Measurements from ENCODE around the gene FADS2. TPM values are rescaled to one million over a fixed set of nuclear protein-coding genes. Genes with fewer than 3 reads are reported as not detected.

FADS2 gene
- total and polyA plus RNA-seq, 9 of the 15 experiments (the other 6 are each of a cell fraction or from before 2014, with no cell fraction given) = 2.9 to 42.8 (median 16.2) TPM

DNA sequence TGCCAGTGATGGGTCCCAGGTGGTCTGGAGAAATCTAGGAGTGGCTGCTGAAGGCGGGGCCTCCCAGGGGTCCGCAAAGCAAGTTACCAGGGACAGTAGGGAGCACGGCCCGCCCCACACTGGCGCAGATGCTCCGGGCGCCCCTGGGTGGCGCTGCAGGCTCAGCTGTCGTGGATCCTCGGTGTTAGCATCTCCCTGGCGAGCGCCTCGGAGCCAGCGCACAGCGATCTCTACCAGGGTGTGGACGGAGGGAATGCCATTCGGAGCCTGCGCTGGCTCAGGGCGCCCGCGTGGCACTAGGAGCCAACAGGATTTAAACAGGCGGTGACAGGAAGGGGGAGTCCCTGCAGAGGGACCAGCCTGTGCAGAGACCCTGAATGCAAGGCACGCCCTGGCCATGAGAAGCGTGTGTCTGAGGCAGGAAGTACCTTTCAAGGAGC, 43.1 kb downstream of the FADS2 start (continued):
- TF ChIP-seq, protein P1, sequence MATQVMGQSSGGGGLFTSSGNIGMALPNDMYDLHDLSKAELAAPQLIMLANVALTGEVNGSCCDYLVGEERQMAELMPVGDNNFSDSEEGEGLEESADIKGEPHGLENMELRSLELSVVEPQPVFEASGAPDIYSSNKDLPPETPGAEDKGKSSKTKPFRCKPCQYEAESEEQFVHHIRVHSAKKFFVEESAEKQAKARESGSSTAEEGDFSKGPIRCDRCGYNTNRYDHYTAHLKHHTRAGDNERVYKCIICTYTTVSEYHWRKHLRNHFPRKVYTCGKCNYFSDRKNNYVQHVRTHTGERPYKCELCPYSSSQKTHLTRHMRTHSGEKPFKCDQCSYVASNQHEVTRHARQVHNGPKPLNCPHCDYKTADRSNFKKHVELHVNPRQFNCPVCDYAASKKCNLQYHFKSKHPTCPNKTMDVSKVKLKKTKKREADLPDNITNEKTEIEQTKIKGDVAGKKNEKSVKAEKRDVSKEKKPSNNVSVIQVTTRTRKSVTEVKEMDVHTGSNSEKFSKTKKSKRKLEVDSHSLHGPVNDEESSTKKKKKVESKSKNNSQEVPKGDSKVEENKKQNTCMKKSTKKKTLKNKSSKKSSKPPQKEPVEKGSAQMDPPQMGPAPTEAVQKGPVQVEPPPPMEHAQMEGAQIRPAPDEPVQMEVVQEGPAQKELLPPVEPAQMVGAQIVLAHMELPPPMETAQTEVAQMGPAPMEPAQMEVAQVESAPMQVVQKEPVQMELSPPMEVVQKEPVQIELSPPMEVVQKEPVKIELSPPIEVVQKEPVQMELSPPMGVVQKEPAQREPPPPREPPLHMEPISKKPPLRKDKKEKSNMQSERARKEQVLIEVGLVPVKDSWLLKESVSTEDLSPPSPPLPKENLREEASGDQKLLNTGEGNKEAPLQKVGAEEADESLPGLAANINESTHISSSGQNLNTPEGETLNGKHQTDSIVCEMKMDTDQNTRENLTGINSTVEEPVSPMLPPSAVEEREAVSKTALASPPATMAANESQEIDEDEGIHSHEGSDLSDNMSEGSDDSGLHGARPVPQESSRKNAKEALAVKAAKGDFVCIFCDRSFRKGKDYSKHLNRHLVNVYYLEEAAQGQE (IDR thresholded peaks at IDR 0.05; ENCODE audit: borderline replicate concordance) = peak; percentile 87
- TF ChIP-seq, protein P1 (CRISPR knock-in tag; IDR thresholded peaks at IDR 0.05; ENCODE audit: low read depth) = no peak
- TF ChIP-seq POLR2AphosphoS2 (IDR thresholded peaks at IDR 0.05; ENCODE audit: low read length) = no peak
- 0 out of 4 replicates have a peak, but pooled peaks of 1 of the 2 experiments have one; percentile 63 for TF ChIP-seq TBL1XR1 (IDR thresholded peaks at IDR 0.05; ENCODE audit: low read length in 2 of 2)
- no peak for TF ChIP-seq NCOA6 (IDR thresholded peaks at IDR 0.05)
- no peak for TF ChIP-seq NR2C1 (IDR thresholded peaks at IDR 0.05)
- no peak for TF ChIP-seq NR2C1 (tag; IDR thresholded peaks at IDR 0.05)
- TF ChIP-seq ZNF79 (CRISPR knock-in tag; IDR thresholded peaks at IDR 0.05; ENCODE audit: low read depth) = no peak
- no peak for TF ChIP-seq ZNF311 (CRISPR knock-in tag; IDR thresholded peaks at IDR 0.05)
- TF ChIP-seq, protein P2, sequence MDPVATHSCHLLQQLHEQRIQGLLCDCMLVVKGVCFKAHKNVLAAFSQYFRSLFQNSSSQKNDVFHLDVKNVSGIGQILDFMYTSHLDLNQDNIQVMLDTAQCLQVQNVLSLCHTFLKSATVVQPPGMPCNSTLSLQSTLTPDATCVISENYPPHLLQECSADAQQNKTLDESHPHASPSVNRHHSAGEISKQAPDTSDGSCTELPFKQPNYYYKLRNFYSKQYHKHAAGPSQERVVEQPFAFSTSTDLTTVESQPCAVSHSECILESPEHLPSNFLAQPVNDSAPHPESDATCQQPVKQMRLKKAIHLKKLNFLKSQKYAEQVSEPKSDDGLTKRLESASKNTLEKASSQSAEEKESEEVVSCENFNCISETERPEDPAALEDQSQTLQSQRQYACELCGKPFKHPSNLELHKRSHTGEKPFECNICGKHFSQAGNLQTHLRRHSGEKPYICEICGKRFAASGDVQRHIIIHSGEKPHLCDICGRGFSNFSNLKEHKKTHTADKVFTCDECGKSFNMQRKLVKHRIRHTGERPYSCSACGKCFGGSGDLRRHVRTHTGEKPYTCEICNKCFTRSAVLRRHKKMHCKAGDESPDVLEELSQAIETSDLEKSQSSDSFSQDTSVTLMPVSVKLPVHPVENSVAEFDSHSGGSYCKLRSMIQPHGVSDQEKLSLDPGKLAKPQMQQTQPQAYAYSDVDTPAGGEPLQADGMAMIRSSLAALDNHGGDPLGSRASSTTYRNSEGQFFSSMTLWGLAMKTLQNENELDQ (CRISPR knock-in tag; IDR thresholded peaks at IDR 0.05; ENCODE audit: borderline replicate concordance) = no peak
- no peak for TF ChIP-seq CBX2 (IDR thresholded peaks at IDR 0.05; ENCODE audit: insufficient read depth, low read length, poor library complexity, severe bottlenecking)
- no peak for TF ChIP-seq ZNF239 (CRISPR knock-in tag; IDR thresholded peaks at IDR 0.05)
- TF ChIP-seq, protein P3, sequence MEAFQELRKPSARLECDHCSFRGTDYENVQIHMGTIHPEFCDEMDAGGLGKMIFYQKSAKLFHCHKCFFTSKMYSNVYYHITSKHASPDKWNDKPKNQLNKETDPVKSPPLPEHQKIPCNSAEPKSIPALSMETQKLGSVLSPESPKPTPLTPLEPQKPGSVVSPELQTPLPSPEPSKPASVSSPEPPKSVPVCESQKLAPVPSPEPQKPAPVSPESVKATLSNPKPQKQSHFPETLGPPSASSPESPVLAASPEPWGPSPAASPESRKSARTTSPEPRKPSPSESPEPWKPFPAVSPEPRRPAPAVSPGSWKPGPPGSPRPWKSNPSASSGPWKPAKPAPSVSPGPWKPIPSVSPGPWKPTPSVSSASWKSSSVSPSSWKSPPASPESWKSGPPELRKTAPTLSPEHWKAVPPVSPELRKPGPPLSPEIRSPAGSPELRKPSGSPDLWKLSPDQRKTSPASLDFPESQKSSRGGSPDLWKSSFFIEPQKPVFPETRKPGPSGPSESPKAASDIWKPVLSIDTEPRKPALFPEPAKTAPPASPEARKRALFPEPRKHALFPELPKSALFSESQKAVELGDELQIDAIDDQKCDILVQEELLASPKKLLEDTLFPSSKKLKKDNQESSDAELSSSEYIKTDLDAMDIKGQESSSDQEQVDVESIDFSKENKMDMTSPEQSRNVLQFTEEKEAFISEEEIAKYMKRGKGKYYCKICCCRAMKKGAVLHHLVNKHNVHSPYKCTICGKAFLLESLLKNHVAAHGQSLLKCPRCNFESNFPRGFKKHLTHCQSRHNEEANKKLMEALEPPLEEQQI (IDR thresholded peaks at IDR 0.05) = no peak
- TF ChIP-seq RB1 (IDR thresholded peaks at IDR 0.05; ENCODE audit: low read depth) = peak; percentile 87
- TF ChIP-seq, protein P4, sequence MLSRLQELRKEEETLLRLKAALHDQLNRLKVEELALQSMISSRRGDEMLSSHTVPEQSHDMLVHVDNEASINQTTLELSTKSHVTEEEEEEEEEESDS (CRISPR knock-in tag; IDR thresholded peaks at IDR 0.05) = no peak
- TF ChIP-seq NCOA2 (IDR thresholded peaks at IDR 0.05; ENCODE audit: partially characterized antibody in 2 of 2) = no peak
- TF ChIP-seq ZNF143 (CRISPR knock-in tag; IDR thresholded peaks at IDR 0.05) = 0 out of 2 replicates have a peak, but pooled peaks have one; percentile 32
